Ishikawa (cell line): ENCODE measurements around the gene SLCO1C1.

Experiments
- CEBPB ChIP-seq: IDR thresholded peaks from 2 replicates; pipeline ENCODE4 v1.6.1; 2012
- CREB1 ChIP-seq: IDR thresholded peaks from 2 replicates; pipeline ENCODE4 v1.6.1; 2012; ENCODE audit warnings: low read depth
- EGR1 ChIP-seq: IDR thresholded peaks from 2 replicates; pipeline ENCODE4 v1.6.1; 2012
- EP300 ChIP-seq: IDR thresholded peaks from 2 replicates; pipeline ENCODE4 v1.6.1; 2012; ENCODE audit warnings: borderline replicate concordance
- FOXM1 ChIP-seq: IDR thresholded peaks from 2 replicates; pipeline ENCODE4 v1.6.1; 2012; ENCODE audit warnings: low read depth, borderline replicate concordance
- MAX ChIP-seq: IDR thresholded peaks from 2 replicates; pipeline ENCODE4 v1.6.1; 2012
- NFIC ChIP-seq: IDR thresholded peaks from 2 replicates; pipeline ENCODE4 v1.6.1; 2012
- RAD21 ChIP-seq: IDR thresholded peaks from 2 replicates; pipeline ENCODE4 v1.6.1; 2012; ENCODE audit warnings: low read depth
- REST ChIP-seq: IDR thresholded peaks from 2 replicates; pipeline ENCODE4 v1.6.1; 2012; ENCODE audit warnings: low read depth, mild to moderate bottlenecking
- TAF1 ChIP-seq: IDR thresholded peaks from 2 replicates; pipeline ENCODE4 v1.6.1; 2012; ENCODE audit warnings: low read depth, mild to moderate bottlenecking
- TCF12 ChIP-seq: IDR thresholded peaks from 2 replicates; pipeline ENCODE4 v1.6.1; 2012; ENCODE audit warnings: low read depth
- TEAD4 ChIP-seq: IDR thresholded peaks from 2 replicates; pipeline ENCODE4 v1.6.1; 2012
- USF1 ChIP-seq: IDR thresholded peaks from 2 replicates; pipeline ENCODE4 v1.6.1; 2012
- YY1 ChIP-seq: IDR thresholded peaks from 2 replicates; pipeline ENCODE4 v1.6.1; 2012; ENCODE audit warnings: low read depth
- ZBTB7A ChIP-seq: IDR thresholded peaks from 2 replicates; pipeline ENCODE4 v1.6.1; 2012; ENCODE audit warnings: low read depth

Gene SLCO1C1

GRCh38 chr12:20792971-20793370, 97.8 kb downstream of the SLCO1C1 start:
- TF ChIP-seq EGR1 = no peak
- TF ChIP-seq ZBTB7A = no peak
- no peak for TF ChIP-seq REST
- no peak for TF ChIP-seq NFIC
- TF ChIP-seq FOXM1 = no peak
- no peak for TF ChIP-seq CREB1
- no peak for TF ChIP-seq YY1
- TF ChIP-seq USF1 = no peak
- no peak for TF ChIP-seq RAD21
- TF ChIP-seq TCF12 = no peak
- no peak for TF ChIP-seq EP300
- no peak for TF ChIP-seq CEBPB
- TF ChIP-seq TAF1 = no peak
- no peak for TF ChIP-seq TEAD4
- TF ChIP-seq MAX = no peak

- TF ChIP-seq EGR1 (no peak), TAF1 (no peak), USF1 (no peak), TEAD4 (no peak), RAD21 (peak; percentile 53)
Measured at GRCh38 chr12:20798554-20798953, 103.4 kb downstream of the SLCO1C1 start.

- TF ChIP-seq EP300 (no peak), CREB1 (no peak), REST (no peak), EGR1 (no peak), TEAD4 (no peak), TCF12 (no peak), NFIC (no peak), ZBTB7A (no peak), YY1 (no peak), TAF1 (no peak), MAX (no peak)
Measured at GRCh38 chr12:20800160-20800559, 105.0 kb downstream of the SLCO1C1 start.

- no peak for TF ChIP-seq USF1
Measured at GRCh38 chr12:20801035-20801434, 105.9 kb downstream of the SLCO1C1 start.
